ENCODE results near the gene ARRDC1.

ARRDC1 gene

GRCh38 chr9:137657606-137658005, 52.1 kb downstream of the ARRDC1 start:
- Histone ChIP-seq H3K27ac (ENCODE audit: low read depth, low read length, severe bottlenecking) (no peak overlapping the region), H3K4me1 (ENCODE audit: control insufficient read depth, insufficient read depth, low read length, poor library complexity, severe bottlenecking) (no peaks in the 10 kb centered on the region), H3K4me3 (ENCODE audit: extremely low read depth, insufficient read depth, low read length, poor library complexity, severe bottlenecking) (no peak overlapping the region), H3K36me3 (ENCODE audit: control insufficient read depth, insufficient read depth, low read length) (peaks cover 34% of the 10 kb centered on the region), H3K9me3 (ENCODE audit: control insufficient read depth, low read length) (no peaks in the 10 kb centered on the region)
- WGBS, 2 experiments (ENCODE audit: insufficient coverage in 2 of 2), result no CpG with 5 or more reads among the region's 2 CpGs

GRCh38 chr9:137658781-137659180, 53.3 kb downstream of the ARRDC1 start:
- H3K27ac ChIP-seq (ENCODE audit: low read depth, low read length, severe bottlenecking), result no peak overlapping the region
- H3K4me3 ChIP-seq (ENCODE audit: extremely low read depth, insufficient read depth, low read length, poor library complexity, severe bottlenecking), result no peak overlapping the region
- H3K9me3 ChIP-seq (ENCODE audit: control insufficient read depth, low read length), result no peaks in the 10 kb centered on the region
- 100% methylated on average over 1 of the region's 2 CpGs; no CpG with 5 or more reads in 1 of the 2 experiments for WGBS, 2 experiments (ENCODE audit: insufficient coverage in 2 of 2)
- H3K4me1 ChIP-seq (ENCODE audit: control insufficient read depth, insufficient read depth, low read length, poor library complexity, severe bottlenecking), result no peaks in the 10 kb centered on the region
- peaks cover 26% of the 10 kb centered on the region for H3K36me3 ChIP-seq (ENCODE audit: control insufficient read depth, insufficient read depth, low read length)

- Histone ChIP-seq H3K36me3 (ENCODE audit: control insufficient read depth, insufficient read depth, low read length) (peaks cover 15% of the 10 kb centered on the region), H3K27ac (ENCODE audit: low read depth, low read length, severe bottlenecking) (no peak overlapping the region), H3K4me1 (ENCODE audit: control insufficient read depth, insufficient read depth, low read length, poor library complexity, severe bottlenecking) (peaks cover 6% of the 10 kb centered on the region), H3K9me3 (ENCODE audit: control insufficient read depth, low read length) (no peaks in the 10 kb centered on the region), H3K4me3 (ENCODE audit: extremely low read depth, insufficient read depth, low read length, poor library complexity, severe bottlenecking) (no peak overlapping the region)
- 100% methylated on average over 1 of the region's 4 CpGs; no CpG with 5 or more reads in 1 of the 2 experiments for WGBS, 2 experiments (ENCODE audit: insufficient coverage in 2 of 2)
Measured at GRCh38 chr9:137660144-137660543, 54.7 kb downstream of the ARRDC1 start.

GRCh38 chr9:137663584-137663983, 58.1 kb downstream of the ARRDC1 start:
- Histone ChIP-seq H3K36me3 (ENCODE audit: control insufficient read depth, insufficient read depth, low read length) (peaks cover 24% of the 10 kb centered on the region), H3K4me3 (ENCODE audit: extremely low read depth, insufficient read depth, low read length, poor library complexity, severe bottlenecking) (no peak overlapping the region), H3K9me3 (ENCODE audit: control insufficient read depth, low read length) (no peaks in the 10 kb centered on the region), H3K4me1 (ENCODE audit: control insufficient read depth, insufficient read depth, low read length, poor library complexity, severe bottlenecking) (peaks cover 17% of the 10 kb centered on the region), H3K27ac (ENCODE audit: low read depth, low read length, severe bottlenecking) (no peak overlapping the region)
- 100% methylated on average over 1 of the region's 4 CpGs; no CpG with 5 or more reads in 1 of the 2 experiments for WGBS, 2 experiments (ENCODE audit: insufficient coverage in 2 of 2)

GRCh38 chr9:137664676-137665075, 59.2 kb downstream of the ARRDC1 start:
- no peak overlapping the region for H3K27ac ChIP-seq (ENCODE audit: low read depth, low read length, severe bottlenecking)

More at GRCh38 chr9:137664676-137665075, 59.2 kb downstream of the ARRDC1 start:
- WGBS, 2 experiments (ENCODE audit: insufficient coverage in 2 of 2), result 79 to 91% methylated on average over 3 to 4 of the region's 7 CpGs
- Histone ChIP-seq H3K4me1 (ENCODE audit: control insufficient read depth, insufficient read depth, low read length, poor library complexity, severe bottlenecking) (peaks cover 17% of the 10 kb centered on the region), H3K4me3 (ENCODE audit: extremely low read depth, insufficient read depth, low read length, poor library complexity, severe bottlenecking) (no peak overlapping the region), H3K9me3 (ENCODE audit: control insufficient read depth, low read length) (no peaks in the 10 kb centered on the region), H3K36me3 (ENCODE audit: control insufficient read depth, insufficient read depth, low read length) (peaks cover 32% of the 10 kb centered on the region)
